ENCODE results near the gene IFIT5. TPM values are rescaled to one million over a fixed set of nuclear protein-coding genes. Genes with fewer than 3 reads are reported as not detected.

IFIT5 gene
- total RNA-seq, 5 donors from 2014 or later (not counting 1 experiment from before 2014, with no cell fraction given) = 12.6 to 20.3 (median 18.5) TPM

DNA sequence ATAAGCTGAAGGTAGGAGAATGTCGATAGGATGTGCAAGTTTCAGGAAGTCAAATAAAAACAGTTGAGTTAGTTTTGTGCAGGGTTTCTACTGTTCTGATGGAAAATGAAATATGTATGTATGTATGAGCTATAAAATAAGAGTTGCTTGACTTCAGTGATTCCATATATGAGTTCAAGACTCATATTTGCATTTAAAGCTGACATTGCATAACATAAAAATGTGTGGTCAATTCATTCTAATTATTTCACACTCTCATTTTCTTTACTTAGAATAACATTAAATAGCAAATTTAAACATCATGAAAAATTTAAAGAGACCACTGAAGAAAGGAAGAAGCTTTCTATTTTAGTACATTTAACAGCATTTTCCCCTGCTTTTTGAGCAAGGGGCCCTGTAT lies 37.8 kb downstream of the IFIT5 start:
- H3K36me3 ChIP-seq (ENCODE audit: control insufficient read depth in 2 of 2, extremely low read depth in 1 of 2, insufficient read depth in 1 of 2, low read length in 1 of 2) = no peaks in the 10 kb centered on the region
- peaks cover 3 to 5% of the 10 kb centered on the region in 2 donors for H3K27me3 Mint-ChIP-seq
- H3K4me3 Mint-ChIP-seq = no peak overlapping the region
- no peaks in the 10 kb centered on the region for H3K9me3 ChIP-seq
- no peaks in the 10 kb centered on the region for H3K27me3 ChIP-seq (replicated peaks in 1 of 2; ENCODE audit: control insufficient read depth in 2 of 2, extremely low read depth in 1 of 2, insufficient read depth in 2 of 2, low read length in 1 of 2)
- ChIA-PET POLR2A (no interaction called here), CTCF (no interaction called here)
- no peaks in the 10 kb centered on the region for H3K9me3 Mint-ChIP-seq
- no CpG with 5 or more reads among the region's 1 CpG for WGBS (ENCODE audit: insufficient coverage)
- H3K36me3 Mint-ChIP-seq = no peaks in the 10 kb centered on the region
- no peaks in the 10 kb centered on the region for H3K4me1 ChIP-seq (ENCODE audit: control insufficient read depth in 1 of 2, extremely low read depth in 1 of 2, insufficient read depth in 2 of 2, low read length in 2 of 2)
- ATAC-seq (replicated peaks in 1 of 4) (no peak), DNase-seq (no peak)
- H3K4me3 ChIP-seq (ENCODE audit: control insufficient read depth in 1 of 2, extremely low read depth in 1 of 2, low read length in 1 of 2) = no peak overlapping the region
- H3K27ac Mint-ChIP-seq = no peak overlapping the region
- no peaks in the 10 kb centered on the region for H3K4me1 Mint-ChIP-seq
- H3K27ac ChIP-seq (ENCODE audit: low read length) = no peak overlapping the region

DNA sequence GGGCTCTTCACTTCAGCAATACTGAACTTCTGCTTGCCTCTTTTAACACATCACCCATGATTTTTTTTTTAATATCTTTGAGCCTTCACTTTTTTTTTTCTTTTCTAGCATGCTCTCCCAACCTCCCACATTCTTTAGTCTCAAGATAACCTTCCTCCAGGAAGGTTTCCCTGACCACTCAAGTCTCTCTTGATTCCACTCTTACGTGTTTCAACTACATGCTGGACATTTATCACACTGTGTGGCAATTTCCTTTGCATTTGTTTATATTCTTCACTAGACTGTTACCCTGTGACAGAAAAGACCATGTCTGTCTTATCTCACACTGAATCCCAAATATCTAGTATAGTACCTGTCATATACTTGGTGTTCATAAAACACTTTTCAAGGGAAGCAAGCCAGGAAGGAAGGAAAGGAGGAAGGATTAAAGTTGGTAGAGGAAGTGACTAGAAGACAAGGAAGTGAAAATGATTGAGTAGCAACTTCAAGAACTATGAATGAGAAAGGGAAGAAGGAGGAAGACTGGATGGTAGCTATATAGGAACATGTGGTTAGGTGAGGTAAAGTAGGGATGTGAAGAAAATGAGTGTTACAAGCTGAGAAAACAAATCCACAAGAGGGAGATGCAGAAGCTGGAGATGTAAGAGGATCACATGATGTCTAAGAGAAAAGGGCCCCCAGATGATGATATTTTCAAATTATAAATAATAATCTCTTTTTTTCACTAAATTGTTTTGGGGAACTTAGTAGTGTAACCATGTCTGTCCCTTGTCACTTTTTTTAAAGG lies 40.4 kb downstream of the IFIT5 start:
- H3K36me3 ChIP-seq (ENCODE audit: control insufficient read depth in 2 of 2, extremely low read depth in 1 of 2, insufficient read depth in 1 of 2, low read length in 1 of 2) = no peaks in the 10 kb centered on the region
- H3K9me3 ChIP-seq = no peaks in the 10 kb centered on the region
- Mint-ChIP-seq H3K4me3 (no peak overlapping the region), H3K9me3 (no peaks in the 10 kb centered on the region), H3K27me3 (peaks cover 5 to 9% of the 10 kb centered on the region in 2 donors), H3K27ac (no peak overlapping the region), H3K36me3 (no peaks in the 10 kb centered on the region), H3K4me1 (no peaks in the 10 kb centered on the region)
- 86% methylated on average over 1 of the region's 1 CpG for WGBS (ENCODE audit: insufficient coverage)
- POLR2A ChIA-PET = no interaction called here
- DNase-seq (no peak), ATAC-seq (replicated peaks in 1 of 4) (no peak)
- CTCF ChIA-PET = interaction anchor here in 1 of 2 donors (0.6 kb wide), 1 partner anchor 1796 kb away, joined by 3 read pairs; no protein-coding TSS in a partner anchor
- no peak overlapping the region for H3K4me3 ChIP-seq (ENCODE audit: control insufficient read depth in 1 of 2, extremely low read depth in 1 of 2, low read length in 1 of 2)
- H3K27me3 ChIP-seq (replicated peaks in 1 of 2; ENCODE audit: control insufficient read depth in 2 of 2, extremely low read depth in 1 of 2, insufficient read depth in 2 of 2, low read length in 1 of 2) = no peaks in the 10 kb centered on the region
- H3K27ac ChIP-seq (ENCODE audit: low read length) = no peak overlapping the region
- no peaks in the 10 kb centered on the region for H3K4me1 ChIP-seq (ENCODE audit: control insufficient read depth in 1 of 2, extremely low read depth in 1 of 2, insufficient read depth in 2 of 2, low read length in 2 of 2)

DNA sequence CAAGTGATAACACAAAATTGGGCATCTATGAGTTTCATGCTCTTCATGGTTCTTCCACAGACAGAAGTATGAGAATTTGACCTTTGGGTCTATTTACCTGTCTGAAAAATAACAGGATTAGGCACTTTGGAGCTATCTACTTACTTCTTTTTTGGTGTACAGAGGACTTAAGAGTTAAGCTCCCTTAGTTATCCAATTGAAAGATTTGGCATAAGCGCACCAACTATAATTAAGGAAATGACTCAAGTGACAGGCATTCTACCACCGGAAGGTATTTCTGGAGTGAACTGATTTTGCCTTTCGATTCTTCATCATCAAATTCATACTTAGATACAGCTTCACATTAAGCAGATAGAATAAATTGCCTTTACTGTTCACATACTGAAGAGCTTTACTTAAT lies 43.9 kb downstream of the IFIT5 start:
- H3K9me3 Mint-ChIP-seq = no peaks in the 10 kb centered on the region
- CTCF ChIA-PET = no interaction called here
- POLR2A ChIA-PET = no interaction called here

DNA sequence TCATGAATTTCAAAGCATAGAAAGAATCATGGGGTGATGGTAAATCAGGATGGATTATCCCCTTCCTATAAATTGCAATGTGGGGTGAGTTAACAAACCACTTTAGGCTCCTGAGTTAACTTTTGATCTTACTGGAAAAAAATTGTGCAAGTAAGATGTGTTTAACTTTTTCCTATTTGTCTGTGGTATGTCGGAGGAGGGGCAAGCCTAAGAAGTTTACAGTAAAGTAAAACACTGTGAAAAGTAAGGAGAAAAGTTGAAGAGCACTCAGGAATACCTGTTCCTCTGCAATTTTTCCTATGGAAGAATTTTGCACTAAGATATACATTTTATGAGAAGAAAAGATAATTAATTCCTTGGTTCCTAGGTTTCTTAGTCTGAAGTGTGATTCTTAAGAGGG lies 44.4 kb downstream of the IFIT5 start:
- H3K36me3 Mint-ChIP-seq = no peaks in the 10 kb centered on the region
- Histone ChIP-seq H3K36me3 (ENCODE audit: control insufficient read depth in 2 of 2, extremely low read depth in 1 of 2, insufficient read depth in 1 of 2, low read length in 1 of 2) (no peaks in the 10 kb centered on the region), H3K4me3 (ENCODE audit: control insufficient read depth in 1 of 2, extremely low read depth in 1 of 2, low read length in 1 of 2) (no peak overlapping the region), H3K4me1 (ENCODE audit: control insufficient read depth in 1 of 2, extremely low read depth in 1 of 2, insufficient read depth in 2 of 2, low read length in 2 of 2) (no peaks in the 10 kb centered on the region), H3K27ac (ENCODE audit: low read length) (no peak overlapping the region), H3K27me3 (replicated peaks in 1 of 2; ENCODE audit: control insufficient read depth in 2 of 2, extremely low read depth in 1 of 2, insufficient read depth in 2 of 2, low read length in 1 of 2) (no peaks in the 10 kb centered on the region), H3K9me3 (no peaks in the 10 kb centered on the region)
- peaks cover 5 to 13% of the 10 kb centered on the region in 2 donors for H3K27me3 Mint-ChIP-seq
- POLR2A ChIA-PET = no interaction called here
- CTCF ChIA-PET = no interaction called here
- no peaks in the 10 kb centered on the region for H3K9me3 Mint-ChIP-seq
- H3K4me3 Mint-ChIP-seq = no peak overlapping the region
- 60% methylated on average over 1 of the region's 1 CpG for WGBS (ENCODE audit: insufficient coverage)
- DNase-seq (no peak), ATAC-seq (replicated peaks in 1 of 4) (no peak)
- H3K4me1 Mint-ChIP-seq = no peaks in the 10 kb centered on the region
- no peak overlapping the region for H3K27ac Mint-ChIP-seq

More for the DNA sequence above, 43.9 kb downstream of the IFIT5 start:
- peaks cover 5 to 13% of the 10 kb centered on the region in 2 donors for H3K27me3 Mint-ChIP-seq
- H3K36me3 Mint-ChIP-seq = no peaks in the 10 kb centered on the region
- Histone ChIP-seq H3K4me3 (ENCODE audit: control insufficient read depth in 1 of 2, extremely low read depth in 1 of 2, low read length in 1 of 2) (no peak overlapping the region), H3K36me3 (ENCODE audit: control insufficient read depth in 2 of 2, extremely low read depth in 1 of 2, insufficient read depth in 1 of 2, low read length in 1 of 2) (no peaks in the 10 kb centered on the region), H3K27me3 (replicated peaks in 1 of 2; ENCODE audit: control insufficient read depth in 2 of 2, extremely low read depth in 1 of 2, insufficient read depth in 2 of 2, low read length in 1 of 2) (no peaks in the 10 kb centered on the region), H3K9me3 (no peaks in the 10 kb centered on the region), H3K4me1 (ENCODE audit: control insufficient read depth in 1 of 2, extremely low read depth in 1 of 2, insufficient read depth in 2 of 2, low read length in 2 of 2) (no peaks in the 10 kb centered on the region), H3K27ac (ENCODE audit: low read length) (no peak overlapping the region)
- no peak for ATAC-seq (replicated peaks in 1 of 4)
- H3K27ac Mint-ChIP-seq = no peak overlapping the region
- 90% methylated on average over 2 of the region's 3 CpGs for WGBS (ENCODE audit: insufficient coverage)
- H3K4me1 Mint-ChIP-seq = no peaks in the 10 kb centered on the region
- no peak overlapping the region for H3K4me3 Mint-ChIP-seq
- DNase-seq = no peak

DNA sequence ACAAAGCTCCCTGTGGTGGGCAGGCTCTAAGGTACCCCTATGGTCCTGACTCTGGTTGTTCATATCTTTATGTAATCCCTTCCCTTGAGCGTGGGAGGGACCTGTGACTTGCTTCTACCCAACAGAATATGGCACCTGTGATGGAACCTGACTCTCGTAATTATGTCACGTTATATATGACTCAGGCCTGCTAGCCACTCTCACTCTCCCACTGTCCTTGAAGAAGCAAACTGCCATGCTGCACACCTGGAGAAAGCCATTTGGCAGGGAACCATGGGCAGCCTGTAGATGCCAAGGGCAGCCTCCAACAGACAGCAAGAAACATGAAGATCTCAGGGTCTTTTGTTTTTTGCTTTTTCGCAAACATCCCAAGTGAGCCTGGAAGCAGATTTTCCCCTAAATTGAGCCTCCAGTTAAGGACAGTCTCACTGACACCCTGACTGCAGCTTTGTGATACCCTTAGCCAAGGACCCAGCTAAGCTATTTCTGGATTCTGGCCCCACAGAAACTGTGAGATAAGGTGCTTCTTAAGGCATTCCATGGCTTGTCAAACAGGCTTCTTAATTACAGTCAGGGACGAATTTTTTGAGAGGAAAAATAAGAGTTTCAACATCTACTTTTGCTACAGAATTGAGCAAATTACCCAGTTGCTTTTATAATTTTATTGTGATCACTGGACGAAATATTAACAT lies 49.6 kb downstream of the IFIT5 start:
- 87% methylated on average over 4 of the region's 6 CpGs for WGBS (ENCODE audit: insufficient coverage)
- no peaks in the 10 kb centered on the region for H3K9me3 Mint-ChIP-seq
- POLR2A ChIA-PET = no interaction called here
- DNase-seq (no peak), ATAC-seq (replicated peaks in 1 of 4) (no peak)
- H3K27me3 Mint-ChIP-seq = peaks cover 4 to 5% of the 10 kb centered on the region in 2 donors
- CTCF ChIA-PET = interaction anchor here in 1 of 2 donors (0.5 kb wide), 1 partner anchor 1370 kb away, joined by 13 read pairs; no protein-coding TSS in a partner anchor
- no peaks in the 10 kb centered on the region for H3K27me3 ChIP-seq (replicated peaks in 1 of 2; ENCODE audit: control insufficient read depth in 2 of 2, extremely low read depth in 1 of 2, insufficient read depth in 2 of 2, low read length in 1 of 2)
- H3K27ac ChIP-seq (ENCODE audit: low read length) = no peak overlapping the region
- H3K4me3 Mint-ChIP-seq = no peak overlapping the region
- H3K36me3 ChIP-seq (ENCODE audit: control insufficient read depth in 2 of 2, extremely low read depth in 1 of 2, insufficient read depth in 1 of 2, low read length in 1 of 2) = no peaks in the 10 kb centered on the region
- H3K4me1 ChIP-seq (ENCODE audit: control insufficient read depth in 1 of 2, extremely low read depth in 1 of 2, insufficient read depth in 2 of 2, low read length in 2 of 2) = no peaks in the 10 kb centered on the region
- no peaks in the 10 kb centered on the region for H3K9me3 ChIP-seq
- no peaks in the 10 kb centered on the region for H3K36me3 Mint-ChIP-seq
- H3K4me3 ChIP-seq (ENCODE audit: control insufficient read depth in 1 of 2, extremely low read depth in 1 of 2, low read length in 1 of 2) = no peak overlapping the region
- H3K27ac Mint-ChIP-seq = no peak overlapping the region
- no peaks in the 10 kb centered on the region for H3K4me1 Mint-ChIP-seq

DNA sequence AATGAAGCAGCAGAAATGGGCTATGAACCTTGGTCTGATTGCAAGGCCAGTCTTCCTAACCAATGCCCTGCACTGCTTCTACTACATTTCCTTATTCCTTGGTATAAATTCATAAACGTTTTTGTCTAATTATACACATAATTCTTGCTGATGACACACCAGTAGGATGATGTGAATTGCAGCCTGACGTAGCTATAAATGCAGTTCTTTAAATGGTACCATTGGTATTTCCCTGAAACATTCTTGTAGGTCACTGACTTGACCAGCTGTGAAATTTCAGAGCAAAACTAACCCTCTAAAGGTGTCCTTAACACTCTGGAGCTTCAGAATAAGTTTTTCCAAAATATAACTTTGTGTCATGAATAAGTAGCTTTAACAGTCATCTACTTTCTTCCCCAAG lies 50.8 kb downstream of the IFIT5 start:
- ChIA-PET CTCF (interaction anchor here in 1 of 2 donors (0.9 kb wide), 1 partner anchor 15 kb away, joined by 4 read pairs; no protein-coding TSS in a partner anchor), POLR2A (no interaction called here)
- Histone ChIP-seq H3K4me3 (ENCODE audit: control insufficient read depth in 1 of 2, extremely low read depth in 1 of 2, low read length in 1 of 2) (no peak overlapping the region), H3K4me1 (ENCODE audit: control insufficient read depth in 1 of 2, extremely low read depth in 1 of 2, insufficient read depth in 2 of 2, low read length in 2 of 2) (no peaks in the 10 kb centered on the region), H3K27ac (ENCODE audit: low read length) (no peak overlapping the region), H3K36me3 (ENCODE audit: control insufficient read depth in 2 of 2, extremely low read depth in 1 of 2, insufficient read depth in 1 of 2, low read length in 1 of 2) (no peaks in the 10 kb centered on the region), H3K27me3 (replicated peaks in 1 of 2; ENCODE audit: control insufficient read depth in 2 of 2, extremely low read depth in 1 of 2, insufficient read depth in 2 of 2, low read length in 1 of 2) (no peaks in the 10 kb centered on the region), H3K9me3 (no peaks in the 10 kb centered on the region)
- H3K4me1 Mint-ChIP-seq = no peaks in the 10 kb centered on the region
- H3K27ac Mint-ChIP-seq = no peak overlapping the region
- ATAC-seq (replicated peaks in 1 of 4) (no peak), DNase-seq (no peak)
- WGBS (ENCODE audit: insufficient coverage) = no CpG with 5 or more reads among the region's 2 CpGs
- no peak overlapping the region for H3K4me3 Mint-ChIP-seq
- H3K27me3 Mint-ChIP-seq = peaks cover 4 to 5% of the 10 kb centered on the region in 2 donors
- no peaks in the 10 kb centered on the region for H3K9me3 Mint-ChIP-seq
- H3K36me3 Mint-ChIP-seq = no peaks in the 10 kb centered on the region
